OCI-LY1 (cell line): ENCODE measurements around the gene SYT1.

Experiments
- EZH2 ChIP-seq: fragments of 200-600 bp; sonication (generic), shearing (Covaris generic); IDR thresholded peaks from 2 replicates; pipeline ENCODE4 v1.8.0; 2017; ENCODE audit warnings: borderline replicate concordance, mixed run types, mild to moderate bottlenecking, antibody characterized with exemption, low read length, moderate library complexity, mixed read lengths
- TF ChIP-seq, protein P1 (sequence below): fragments of 200-600 bp; sonication (generic), shearing (Covaris generic); IDR thresholded peaks from 2 replicates; pipeline ENCODE4 v1.5.1; 2017; ENCODE audit warnings: mild to moderate bottlenecking, antibody characterized with exemption, low read length, moderate library complexity, mixed read lengths

- TF ChIP-seq, protein P1, sequence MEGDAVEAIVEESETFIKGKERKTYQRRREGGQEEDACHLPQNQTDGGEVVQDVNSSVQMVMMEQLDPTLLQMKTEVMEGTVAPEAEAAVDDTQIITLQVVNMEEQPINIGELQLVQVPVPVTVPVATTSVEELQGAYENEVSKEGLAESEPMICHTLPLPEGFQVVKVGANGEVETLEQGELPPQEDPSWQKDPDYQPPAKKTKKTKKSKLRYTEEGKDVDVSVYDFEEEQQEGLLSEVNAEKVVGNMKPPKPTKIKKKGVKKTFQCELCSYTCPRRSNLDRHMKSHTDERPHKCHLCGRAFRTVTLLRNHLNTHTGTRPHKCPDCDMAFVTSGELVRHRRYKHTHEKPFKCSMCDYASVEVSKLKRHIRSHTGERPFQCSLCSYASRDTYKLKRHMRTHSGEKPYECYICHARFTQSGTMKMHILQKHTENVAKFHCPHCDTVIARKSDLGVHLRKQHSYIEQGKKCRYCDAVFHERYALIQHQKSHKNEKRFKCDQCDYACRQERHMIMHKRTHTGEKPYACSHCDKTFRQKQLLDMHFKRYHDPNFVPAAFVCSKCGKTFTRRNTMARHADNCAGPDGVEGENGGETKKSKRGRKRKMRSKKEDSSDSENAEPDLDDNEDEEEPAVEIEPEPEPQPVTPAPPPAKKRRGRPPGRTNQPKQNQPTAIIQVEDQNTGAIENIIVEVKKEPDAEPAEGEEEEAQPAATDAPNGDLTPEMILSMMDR = no peak
- no peak for TF ChIP-seq EZH2
Observed at GRCh38 chr12:79360286-79360685, 495.7 kb downstream of the SYT1 start.
